Kidney glomerular epithelial cell (primary cell): ENCODE data around the gene CUTA.

Experiments used
- DNase-seq: peaks from one replicate; lab custom pipeline; 2025; lab: John Stamatoyannopoulos, UW

CUTA gene

GRCh38 chr6:33439956-33440648 is 22.2 kb upstream of the CUTA start:
- DNase-seq = no peak

GRCh38 chr6:33438978-33439594 is 21.2 kb upstream of the CUTA start:
- DNase-seq = no peak

GRCh38 chr6:33437666-33438065 is 19.8 kb upstream of the CUTA start:
- DNase-seq = no peak

GRCh38 chr6:33434961-33435360 is 17.1 kb upstream of the CUTA start:
- no peak for DNase-seq

GRCh38 chr6:33433544-33434191 is 15.8 kb upstream of the CUTA start:
- no peak for DNase-seq

GRCh38 chr6:33433001-33433543 is 15.2 kb upstream of the CUTA start:
- DNase-seq = no peak

GRCh38 chr6:33432546-33432945 is 14.6 kb upstream of the CUTA start:
- DNase-seq = no peak

GRCh38 chr6:33431880-33432541 is 14.1 kb upstream of the CUTA start:
- DNase-seq = no peak

GRCh38 chr6:33430991-33431879 is 13.3 kb upstream of the CUTA start:
- DNase-seq = peak; percentile 38

GRCh38 chr6:33430334-33430733 is 12.4 kb upstream of the CUTA start:
- no peak for DNase-seq

- DNase-seq = no peak
Observed at GRCh38 chr6:33429750-33430052, 11.8 kb upstream of the CUTA start.

- DNase-seq = no peak
Observed at GRCh38 chr6:33428966-33429749, 11.3 kb upstream of the CUTA start.

- DNase-seq = peak; percentile 15
Observed at GRCh38 chr6:33428224-33428965, 10.5 kb upstream of the CUTA start.

- no peak for DNase-seq
Observed at GRCh38 chr6:33427585-33428223, 9.8 kb upstream of the CUTA start.

GRCh38 chr6:33426590-33427511 is 8.9 kb upstream of the CUTA start:
- DNase-seq = no peak

GRCh38 chr6:33425668-33426577 is 8.0 kb upstream of the CUTA start:
- DNase-seq = peak; percentile 87

- no peak for DNase-seq
Observed at GRCh38 chr6:33424855-33425667, 7.2 kb upstream of the CUTA start.
